Endothelial cell of umbilical vein (primary cell): ENCODE data around the gene VPS37D. TPM values are rescaled to one million over a fixed set of nuclear protein-coding genes. Genes with fewer than 3 reads are reported as not detected.

Experiments used
- BruUV-seq: library from RNA; stranded (reverse); fragments of 400-500 nt; replicated peaks from 2 replicates; lab custom pipeline; 2021; lab: Mats Ljungman, UMichigan
- CTCF ChIA-PET: fragments of 300-600, 350-600 bp; sonication (Branson Sonifier 250); formaldehyde crosslinking; loops from one replicate; lab custom pipeline; 2021; ENCODE audit warnings: antibody characterized with exemption, inconsistent platforms; lab: Charles Lee
- POLR2A ChIA-PET: fragments of 300-600, 350-600 bp; sonication (Branson Sonifier 250); formaldehyde crosslinking; loops from one replicate; lab custom pipeline; 2021; ENCODE audit warnings: antibody characterized with exemption, inconsistent platforms; lab: Charles Lee
- DNase-seq: peaks from one replicate; pipeline ENCODE4 v3.0.0-alpha.2; 2011; ENCODE audit warnings: low read depth, low spot score
- FAIRE-seq: peaks from 2 replicates; lab custom pipeline; 2011; peaks lifted over from hg19 to GRCh38; lab: Jason Lieb, UNC
- H2AFZ ChIP-seq: 2 replicates; pipeline ENCODE4 v1.6.0; 2012; ENCODE audit warnings: low read depth, low read length, control low read depth, inconsistent platforms
- H3K27ac ChIP-seq: 2 replicates; pipeline ENCODE4 v1.5.1; 2011; ENCODE audit warnings: low read depth, mild to moderate bottlenecking, control low read depth, low read length, moderate library complexity; ENCODE audit not compliant: insufficient read depth
- H3K27me3 ChIP-seq, 2 experiments: 2 replicates each; pipeline versions ENCODE4 v1.6.0 to v1.6.1; 2011; ENCODE audit warnings: low read length in 2 of 2, mixed read lengths in 1 of 2; ENCODE audit not compliant: control insufficient read depth in 2 of 2, insufficient read depth in 2 of 2
- H3K36me3 ChIP-seq, 2 experiments: 2 replicates in 1 of 2; 3 replicates in 1 of 2; pipeline ENCODE4 v1.5.1; 2011; ENCODE audit warnings: low read length in 2 of 2, mild to moderate bottlenecking in 1 of 2, moderate library complexity in 1 of 2; ENCODE audit not compliant: control insufficient read depth in 2 of 2, insufficient read depth in 2 of 2; ENCODE audit errors: extremely low read depth in 1 of 2
- H3K4me1 ChIP-seq: 3 replicates; pipeline ENCODE4 v1.5.1; 2011; ENCODE audit warnings: mild to moderate bottlenecking, low read length; ENCODE audit not compliant: control insufficient read depth, insufficient read depth; ENCODE audit errors: extremely low read depth
- H3K4me2 ChIP-seq: 2 replicates; pipeline ENCODE4 v1.6.1; 2011; ENCODE audit warnings: low read length, control low read depth, mixed read lengths; ENCODE audit not compliant: insufficient read depth
- H3K4me3 ChIP-seq, 3 experiments: fragments of 200-600 bp in 1 of 3; sonication (generic), shearing (Covaris generic) in 1 of 3; replicated peaks in 1 of 3; 2 replicates each; pipeline ENCODE4 v1.5.1; 2011 to 2016; ENCODE audit warnings: control low read depth in 3 of 3, low read length in 3 of 3, mild to moderate bottlenecking in 2 of 3, inconsistent platforms in 1 of 3, low read depth in 1 of 3, moderate library complexity in 1 of 3; ENCODE audit not compliant: insufficient read depth in 1 of 3
- H3K79me2 ChIP-seq: 2 replicates; pipeline ENCODE4 v1.6.0; 2012; ENCODE audit warnings: low read length, inconsistent platforms; ENCODE audit not compliant: control insufficient read depth, insufficient read depth
- H3K9ac ChIP-seq: replicated peaks from 2 replicates; pipeline ENCODE3; 2011; ENCODE audit warnings: low read length, control low read depth; ENCODE audit not compliant: insufficient read depth; ENCODE audit errors: extremely low read depth
- H3K9me1 ChIP-seq: replicated peaks from 3 replicates; pipeline ENCODE4 v1.6.0; 2011; ENCODE audit warnings: mild to moderate bottlenecking, low read length; ENCODE audit not compliant: control insufficient read depth, insufficient read depth; ENCODE audit errors: extremely low read depth
- H3K9me3 ChIP-seq: replicated peaks from 2 replicates; pipeline ENCODE4 v1.5.1; 2012; ENCODE audit warnings: low read length, inconsistent platforms; ENCODE audit not compliant: control insufficient read depth, insufficient read depth
- H4K20me1 ChIP-seq: replicated peaks from 2 replicates; pipeline ENCODE3; 2011; ENCODE audit warnings: mild to moderate bottlenecking, low read length; ENCODE audit not compliant: control insufficient read depth, insufficient read depth; ENCODE audit errors: extremely low read depth
- EZH2 ChIP-seq: IDR thresholded peaks from 2 replicates; pipeline ENCODE4 v1.6.1; 2012; ENCODE audit warnings: borderline replicate concordance, low read depth, mild to moderate bottlenecking, moderate library complexity, low read length, inconsistent platforms; ENCODE audit not compliant: severe bottlenecking
- FOS ChIP-seq: IDR thresholded peaks from 2 replicates; pipeline ENCODE4 v1.6.1; 2011; ENCODE audit warnings: mild to moderate bottlenecking, low read length, moderate library complexity, borderline replicate concordance; ENCODE audit not compliant: insufficient read depth
- GATA2 ChIP-seq: IDR thresholded peaks from 2 replicates; pipeline ENCODE4 v1.7.0; 2011; ENCODE audit warnings: low read depth, mild to moderate bottlenecking, moderate library complexity, mixed read lengths, low read length; ENCODE audit not compliant: insufficient read length, insufficient read depth
- JUN ChIP-seq: IDR thresholded peaks from 2 replicates; pipeline ENCODE4 v1.6.1; 2011; ENCODE audit warnings: borderline replicate concordance, low read depth; ENCODE audit not compliant: insufficient read length, insufficient read depth
- MYC ChIP-seq: IDR thresholded peaks from one replicate; pipeline ENCODE4 v1.6.1; 2011; ENCODE audit warnings: mild to moderate bottlenecking, low read depth, low read length
- POLR2A ChIP-seq: IDR thresholded peaks from 2 replicates; pipeline ENCODE4 v1.6.1; 2012; ENCODE audit warnings: low read depth, mild to moderate bottlenecking, control low read depth, low read length
- POLR2AphosphoS5 ChIP-seq: IDR thresholded peaks from 2 replicates; pipeline ENCODE4 v1.6.1; 2012; ENCODE audit warnings: low read depth, mild to moderate bottlenecking, control low read depth, low read length, moderate library complexity; ENCODE audit not compliant: insufficient read depth
- dilution Hi-C: fragments of 300-500 bp; cut with MboI; formaldehyde crosslinking; loops from one replicate; pipeline ENCODE4 v1.15.0; 2019; ENCODE audit warnings: low sequenced_read_pairs; ENCODE audit not compliant: extremely low pct_ligation_motif_present
- intact Hi-C: fragments of 100-400 bp; cut with micrococcal nuclease; formaldehyde crosslinking; loops from one replicate; pipeline ENCODE4 v1.10.0; 2022
- polyA plus RNA-seq, 4 experiments: library from polyadenylated mRNA; depleted of rRNA in 3 of 4; stranded (reverse) in 3 of 4; unstranded in 1 of 4; fragments of >200 nt; gene quantifications; 2 replicates each; pipeline versions ENCODE4 v1.2.1 to v1.2.3, GENCODE V29; 2011 to 2012; ENCODE audit warnings: missing spikeins in 1 of 4
- total RNA-seq: library from RNA; stranded (reverse); gene quantifications from 2 replicates; pipeline ENCODE4 v1.2.3, GENCODE V29; 2021
- TF ChIP-seq, protein P1 (sequence below): IDR thresholded peaks from 2 replicates; pipeline ENCODE4 v1.6.1; 2011; ENCODE audit not compliant: insufficient read depth, insufficient read length
- TF ChIP-seq, protein P2 (sequence below), 2 donors: IDR thresholded peaks; 1 replicate in 1 of 2; 2 replicates in 1 of 2; pipeline ENCODE4 v1.5.1; 2011; ENCODE audit warnings: low read length in 2 of 2, mild to moderate bottlenecking in 2 of 2, moderate library complexity in 2 of 2, control low read depth in 1 of 2, inconsistent platforms in 1 of 2, low read depth in 1 of 2; ENCODE audit not compliant: insufficient read depth in 1 of 2; ENCODE audit errors: extremely low read depth in 1 of 2

The VPS37D gene
- total and polyA plus RNA-seq, 2 donors (not counting 3 experiments of a cell fraction or from before 2014, with no cell fraction given): 2.0 to 2.1 TPM

DNA sequence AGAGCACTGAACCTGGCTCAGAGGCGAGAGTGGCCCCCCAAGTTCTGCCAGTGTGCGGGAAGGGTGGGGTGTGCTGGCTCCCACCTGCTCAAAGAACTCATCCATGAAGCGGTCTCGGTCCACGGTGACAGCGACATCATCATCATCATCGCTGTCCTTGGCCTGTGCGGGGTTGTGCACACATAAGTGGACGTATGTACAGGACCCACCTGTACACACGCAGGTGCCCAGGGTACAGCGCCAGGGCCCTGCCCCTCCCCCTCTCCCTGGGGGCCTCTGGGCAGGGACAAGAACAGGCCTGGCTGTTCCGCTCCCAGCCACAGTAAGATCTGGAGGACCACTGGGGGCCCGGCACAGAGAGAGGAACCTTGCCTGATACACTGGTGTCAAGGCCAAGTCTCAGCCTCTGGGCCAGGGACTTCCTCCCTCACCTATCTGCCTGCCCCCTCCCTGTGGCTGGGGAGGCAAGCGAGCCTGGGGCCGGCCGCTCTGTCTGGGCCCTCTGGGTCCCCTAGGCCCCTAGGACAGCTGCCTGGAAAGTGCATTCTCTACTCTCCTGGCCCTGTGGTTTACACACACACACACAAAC, 41.4 kb downstream of the VPS37D start:
- H3K4me1 ChIP-seq: peaks cover 9% of the 10 kb centered on the region
- H3K36me3 ChIP-seq: no peaks in the 10 kb centered on the region
- no peak overlapping the region for H2AFZ ChIP-seq
- no peak overlapping the region for H3K9ac ChIP-seq
- CTCF ChIA-PET: no interaction called here
- BruUV-seq: no TSS peak
- H3K4me2 ChIP-seq: no peak overlapping the region
- no peaks in the 10 kb centered on the region for H4K20me1 ChIP-seq
- no peak overlapping the region for H3K27ac ChIP-seq
- no peak for FAIRE-seq
- no peaks in the 10 kb centered on the region for H3K27me3 ChIP-seq
- intact Hi-C loops (no loop called here), dilution Hi-C loops (no loop called here)
- no peak for DNase-seq
- no peak overlapping the region for H3K4me3 ChIP-seq
- H3K9me1 ChIP-seq: no peaks in the 10 kb centered on the region
- H3K79me2 ChIP-seq: peaks cover 52% of the 10 kb centered on the region
- POLR2A ChIA-PET: interaction anchor here (0.7 kb wide), 1 partner anchor 133 kb away, joined by 3 read pairs; the partner anchor contains the start of gene METTL27
- H3K9me3 ChIP-seq: no peaks in the 10 kb centered on the region
- TF ChIP-seq, protein P1, sequence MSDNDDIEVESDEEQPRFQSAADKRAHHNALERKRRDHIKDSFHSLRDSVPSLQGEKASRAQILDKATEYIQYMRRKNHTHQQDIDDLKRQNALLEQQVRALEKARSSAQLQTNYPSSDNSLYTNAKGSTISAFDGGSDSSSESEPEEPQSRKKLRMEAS: no peak

DNA sequence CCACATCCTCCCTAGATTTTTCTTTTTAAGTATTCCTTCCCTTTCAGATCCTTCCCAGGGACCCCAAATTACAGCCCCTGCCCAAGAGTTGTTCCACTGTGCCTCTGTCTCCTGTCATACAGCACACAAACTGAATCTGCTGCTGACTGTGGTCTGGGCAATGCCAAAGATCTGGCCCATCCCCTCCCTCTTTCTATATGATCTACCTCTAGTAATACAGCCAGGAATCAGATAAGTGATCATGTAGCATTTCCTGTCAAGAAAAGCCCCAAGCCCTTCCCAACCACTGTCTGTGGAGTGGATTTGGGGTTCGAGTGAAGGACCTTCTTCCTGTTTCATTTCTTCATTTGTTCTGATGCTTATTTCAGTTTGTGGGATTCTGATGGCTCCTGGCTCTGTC, 45.1 kb downstream of the VPS37D start:
- intact Hi-C loops: no loop called here
- Histone ChIP-seq H3K27me3 (no peaks in the 10 kb centered on the region), H3K36me3 (no peaks in the 10 kb centered on the region), H3K9me3 (no peaks in the 10 kb centered on the region), H3K27ac (no peak overlapping the region), H3K4me1 (peaks cover 26% of the 10 kb centered on the region), H3K9me1 (no peaks in the 10 kb centered on the region), H3K4me3 (no peak overlapping the region), H2AFZ (no peak overlapping the region), H3K4me2 (no peak overlapping the region), H3K9ac (no peak overlapping the region), H3K79me2 (peaks cover 76% of the 10 kb centered on the region), H4K20me1 (no peaks in the 10 kb centered on the region)
- no peak for TF ChIP-seq GATA2
- no peak for TF ChIP-seq EZH2
- no peak for TF ChIP-seq POLR2A
- TF ChIP-seq, protein P1: no peak
- no peak for TF ChIP-seq JUN
- TF ChIP-seq MYC: no peak
- no peak for TF ChIP-seq POLR2AphosphoS5
- TF ChIP-seq FOS: no peak
- TF ChIP-seq, protein P2, sequence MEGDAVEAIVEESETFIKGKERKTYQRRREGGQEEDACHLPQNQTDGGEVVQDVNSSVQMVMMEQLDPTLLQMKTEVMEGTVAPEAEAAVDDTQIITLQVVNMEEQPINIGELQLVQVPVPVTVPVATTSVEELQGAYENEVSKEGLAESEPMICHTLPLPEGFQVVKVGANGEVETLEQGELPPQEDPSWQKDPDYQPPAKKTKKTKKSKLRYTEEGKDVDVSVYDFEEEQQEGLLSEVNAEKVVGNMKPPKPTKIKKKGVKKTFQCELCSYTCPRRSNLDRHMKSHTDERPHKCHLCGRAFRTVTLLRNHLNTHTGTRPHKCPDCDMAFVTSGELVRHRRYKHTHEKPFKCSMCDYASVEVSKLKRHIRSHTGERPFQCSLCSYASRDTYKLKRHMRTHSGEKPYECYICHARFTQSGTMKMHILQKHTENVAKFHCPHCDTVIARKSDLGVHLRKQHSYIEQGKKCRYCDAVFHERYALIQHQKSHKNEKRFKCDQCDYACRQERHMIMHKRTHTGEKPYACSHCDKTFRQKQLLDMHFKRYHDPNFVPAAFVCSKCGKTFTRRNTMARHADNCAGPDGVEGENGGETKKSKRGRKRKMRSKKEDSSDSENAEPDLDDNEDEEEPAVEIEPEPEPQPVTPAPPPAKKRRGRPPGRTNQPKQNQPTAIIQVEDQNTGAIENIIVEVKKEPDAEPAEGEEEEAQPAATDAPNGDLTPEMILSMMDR (IDR thresholded peaks at IDR 0.05; ENCODE audit: extremely low read depth in 1 of 2, insufficient read depth in 1 of 2, low read depth in 1 of 2, low read length in 2 of 2): no peak
- DNase-seq (no peak), FAIRE-seq (no peak)
- BruUV-seq: no TSS peak
- ChIA-PET CTCF (interaction anchor here (1.0 kb wide), 1 partner anchor 105 kb away, joined by 3 read pairs; no protein-coding TSS in a partner anchor), POLR2A (no interaction called here)
- dilution Hi-C loops: no loop called here
